Stomach (tissue), 4 donors: Measurements from ENCODE around the gene PDE6A.

ENCODE experiments used
- CTCF ChIP-seq, 7 experiments: fragments of 450-650 bp in 4 of 7; fragments of 200-600 bp in 3 of 7; sonication (generic) in 3 of 7; IDR thresholded peaks; one replicate each; pipeline ENCODE4 v1.5.1; 2016 to 2019; ENCODE audit warnings: antibody characterized with exemption in 7 of 7, control low read depth in 2 of 7, mild to moderate bottlenecking in 1 of 7
- EP300 ChIP-seq: sonication (generic); formaldehyde crosslinking; IDR thresholded peaks from one replicate; pipeline ENCODE4 v1.6.1; 2017; ENCODE audit warnings: antibody characterized with exemption
- POLR2A ChIP-seq, 4 donors: fragments of 450-650 bp; IDR thresholded peaks; one replicate each; pipeline ENCODE4 v1.6.1; 2016; ENCODE audit warnings: antibody characterized with exemption in 4 of 4, control low read depth in 2 of 4, mild to moderate bottlenecking in 1 of 4, moderate library complexity in 1 of 4

GRCh38 chr5:149881069-149881622 is 63.4 kb downstream of the PDE6A start:
- TF ChIP-seq CTCF (IDR thresholded peaks at IDR 0.05), result no peak
- no peak for TF ChIP-seq POLR2A (IDR thresholded peaks at IDR 0.05)
- no peak for TF ChIP-seq EP300
